Sigmoid colon (tissue), 7 donors: ENCODE measurements around the gene GLI3. TPM values are rescaled to one million over a fixed set of nuclear protein-coding genes. Genes with fewer than 3 reads are reported as not detected.

Source experiments
- DNase-seq: peaks from one replicate; pipeline ENCODE4 v3.0.0-alpha.2; 2019
- H3K27ac ChIP-seq, 4 donors: fragments of 200-600 bp; sonication (generic); one replicate each; pipeline ENCODE4 v1.5.1; 2016 to 2019; ENCODE audit warnings: mild to moderate bottlenecking in 1 of 4
- H3K27me3 ChIP-seq, 3 donors: fragments of 200-600 bp; sonication (generic); one replicate each; pipeline ENCODE4 v1.5.1; 2019; ENCODE audit warnings: mild to moderate bottlenecking in 1 of 3
- H3K36me3 ChIP-seq, 4 donors: fragments of 200-600 bp; sonication (generic); one replicate each; pipeline ENCODE4 v1.5.1; 2016 to 2019
- H3K4me1 ChIP-seq, 4 donors: fragments of 200-600 bp; sonication (generic); one replicate each; pipeline ENCODE4 v1.5.1; 2017 to 2019
- H3K4me3 ChIP-seq, 4 donors: fragments of 200-600 bp; sonication (generic); one replicate each; pipeline ENCODE4 v1.5.1; 2017 to 2019; ENCODE audit warnings: mild to moderate bottlenecking in 2 of 4, moderate library complexity in 1 of 4
- H3K9me3 ChIP-seq, 4 donors: fragments of 200-600 bp in 3 of 4; sonication (generic) in 3 of 4; one replicate each; pipeline versions ENCODE4 v1.5.1 to v1.6.1; 2013 to 2019
- CTCF ChIP-seq, 4 experiments: fragments of 450-650 bp in 3 of 4; fragments of 200-600 bp in 1 of 4; IDR thresholded peaks; one replicate each; pipeline ENCODE4 v1.5.1; 2016 to 2019; ENCODE audit warnings: antibody characterized with exemption in 4 of 4, mild to moderate bottlenecking in 3 of 4, moderate library complexity in 2 of 4
- EP300 ChIP-seq, 4 donors: sonication (generic); formaldehyde crosslinking; IDR thresholded peaks; one replicate each; pipeline ENCODE4 v1.6.1; 2017; ENCODE audit warnings: antibody characterized with exemption in 4 of 4
- POLR2A ChIP-seq, 2 donors: fragments of 450-650 bp; IDR thresholded peaks; one replicate each; pipeline ENCODE4 v1.6.1; 2016; ENCODE audit warnings: antibody characterized with exemption in 2 of 2, mild to moderate bottlenecking in 2 of 2, moderate library complexity in 2 of 2
- POLR2AphosphoS5 ChIP-seq, 4 donors: sonication (generic); formaldehyde crosslinking; IDR thresholded peaks; one replicate each; pipeline ENCODE4 v1.6.1; 2017; ENCODE audit warnings: antibody characterized with exemption in 4 of 4
- WGBS, 2 donors: extraction: QIAGEN DNeasy Blood & Tissue Kit; methylation state at CpG; one replicate each; pipeline ENCODE4 v1.1.7; 2013; 5-methylcytosine and 5-hydroxymethylcytosine counted together
- intact Hi-C: fragments of 100-400 bp; cut with DNase I; formaldehyde crosslinking; loops from one replicate; pipeline ENCODE4 v1.15.1; 2023
- polyA plus RNA-seq, 3 donors: library from polyadenylated mRNA; stranded (reverse); fragments of 200-250 nt; gene quantifications; one replicate each; pipeline ENCODE4 v1.2.3, GENCODE V29; 2013
- total RNA-seq, 4 donors: library from RNA; depleted of rRNA; stranded (reverse); fragments of >200 nt; gene quantifications; one replicate each; pipeline ENCODE4 v1.1.0, GENCODE V29; 2016
- donor health status: healthy with polysubstance abuse.
- donor health status: Bipolar disorder and iron deficiency.
- donor health status: healthy.

GLI3 gene
- total and polyA plus RNA-seq, 7 donors: 0.23 to 31.6 (median 17.2) TPM

- WGBS, 2 donors: 84 to 93% methylated on average over 2 of the region's 2 CpGs
- TF ChIP-seq EP300 (IDR thresholded peaks at IDR 0.05): no peak
- TF ChIP-seq POLR2A (IDR thresholded peaks at IDR 0.05): no peak
- no peak for TF ChIP-seq CTCF (IDR thresholded peaks at IDR 0.05)
- TF ChIP-seq POLR2AphosphoS5 (IDR thresholded peaks at IDR 0.05): no peak
- no peak overlapping the region for H3K27ac ChIP-seq
- no peak for DNase-seq
- H3K4me1 ChIP-seq: peaks cover 0 to 18% (median 12%) of the 10 kb centered on the region in 4 donors
- no peaks in the 10 kb centered on the region for H3K27me3 ChIP-seq
- H3K9me3 ChIP-seq: no peaks in the 10 kb centered on the region
- H3K4me3 ChIP-seq: no peak overlapping the region
- intact Hi-C loops: no loop called here
- H3K36me3 ChIP-seq: no peaks in the 10 kb centered on the region
These were observed 108.3 kb downstream of the GLI3 start for GRCh38 chr7:42128703-42129102.

GRCh38 chr7:42127232-42127622 lies 109.8 kb downstream of the GLI3 start:
- peaks cover 0 to 7% (median 3%) of the 10 kb centered on the region in 4 donors for H3K4me1 ChIP-seq
- intact Hi-C loops: no loop called here
- no peaks in the 10 kb centered on the region for H3K9me3 ChIP-seq
- no peaks in the 10 kb centered on the region for H3K36me3 ChIP-seq
- no peak for DNase-seq
- H3K27ac ChIP-seq: no peak overlapping the region
- no peaks in the 10 kb centered on the region for H3K27me3 ChIP-seq
- no peak overlapping the region for H3K4me3 ChIP-seq
- no peak for TF ChIP-seq POLR2AphosphoS5 (IDR thresholded peaks at IDR 0.05)
- no peak for TF ChIP-seq POLR2A (IDR thresholded peaks at IDR 0.05)
- TF ChIP-seq CTCF (IDR thresholded peaks at IDR 0.05): no peak
- no peak for TF ChIP-seq EP300 (IDR thresholded peaks at IDR 0.05)

DNA sequence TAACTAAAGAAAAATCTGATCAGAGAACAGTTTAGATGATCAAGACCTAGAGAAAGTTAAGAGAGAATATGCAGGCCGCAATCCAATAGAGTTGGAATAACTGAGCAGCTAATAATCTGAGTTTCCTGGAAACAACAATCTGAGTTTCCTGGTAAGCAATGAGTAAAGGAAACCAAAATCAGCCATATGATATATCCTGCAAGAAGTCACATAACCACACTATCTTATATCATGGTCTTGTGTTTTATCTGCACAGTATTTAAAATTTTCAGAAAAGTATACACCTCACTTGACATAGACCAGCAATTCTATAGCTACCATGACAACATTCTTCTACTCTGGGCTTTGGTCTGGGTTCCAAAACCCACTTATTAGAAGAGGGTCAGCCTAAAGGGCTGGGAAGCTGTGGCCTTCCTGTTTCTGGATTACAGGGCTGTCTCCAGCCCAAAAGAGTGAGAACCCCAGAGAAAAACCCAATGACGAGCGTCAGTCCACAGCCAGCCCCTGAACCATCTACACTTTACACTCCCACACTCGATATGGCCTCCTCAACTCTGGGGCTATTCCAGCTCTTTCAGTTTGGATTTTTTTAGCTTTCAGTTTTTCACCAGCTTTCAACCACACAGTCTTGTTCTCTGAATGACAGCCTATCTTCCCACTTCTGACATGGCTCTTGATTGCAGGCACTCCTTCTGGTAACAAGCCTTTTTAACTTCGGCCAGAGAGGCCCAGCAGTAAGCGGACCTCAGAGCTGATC lies 110.4 kb downstream of the GLI3 start:
- Histone ChIP-seq H3K4me3 (no peak overlapping the region), H3K4me1 (peaks cover 0 to 7% (median 3%) of the 10 kb centered on the region in 4 donors), H3K9me3 (no peaks in the 10 kb centered on the region), H3K27ac (no peak overlapping the region), H3K27me3 (no peaks in the 10 kb centered on the region), H3K36me3 (no peaks in the 10 kb centered on the region)
- no peak for TF ChIP-seq POLR2A (IDR thresholded peaks at IDR 0.05)
- TF ChIP-seq CTCF (IDR thresholded peaks at IDR 0.05): no peak
- 91 to 94% methylated on average over 6 of the region's 6 CpGs for WGBS, 2 donors
- intact Hi-C loops: no loop called here
- DNase-seq: no peak

DNA sequence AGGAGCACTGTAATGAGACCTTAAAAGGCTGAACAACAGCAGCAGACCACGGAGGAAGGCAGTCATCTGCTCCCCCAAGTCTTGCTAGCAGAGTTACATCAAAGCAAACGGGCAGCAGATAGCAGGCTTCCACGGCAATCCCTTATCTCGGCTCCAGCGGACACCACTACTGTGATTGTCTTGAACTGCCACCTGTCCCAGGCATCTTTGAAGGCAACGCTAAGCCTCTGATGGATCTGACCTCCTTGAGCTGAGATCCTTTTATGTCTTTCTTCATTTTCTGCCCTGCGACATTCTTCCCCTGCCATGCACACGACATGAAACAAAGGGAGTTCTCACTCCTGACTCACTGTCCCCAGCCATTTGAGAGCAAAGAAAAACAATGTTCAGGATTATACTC lies 111.7 kb downstream of the GLI3 start:
- WGBS, 2 donors: 80 to 83% methylated on average over 8 of the region's 8 CpGs
- Histone ChIP-seq H3K27ac (no peak overlapping the region), H3K9me3 (no peaks in the 10 kb centered on the region), H3K4me1 (peaks cover 0 to 17% (median 6%) of the 10 kb centered on the region in 4 donors), H3K4me3 (no peak overlapping the region), H3K27me3 (no peaks in the 10 kb centered on the region), H3K36me3 (no peaks in the 10 kb centered on the region)
- intact Hi-C loops: no loop called here
- TF ChIP-seq POLR2AphosphoS5 (IDR thresholded peaks at IDR 0.05) (no peak), CTCF (IDR thresholded peaks at IDR 0.05) (no peak), POLR2A (IDR thresholded peaks at IDR 0.05) (no peak)
- DNase-seq: no peak

DNA sequence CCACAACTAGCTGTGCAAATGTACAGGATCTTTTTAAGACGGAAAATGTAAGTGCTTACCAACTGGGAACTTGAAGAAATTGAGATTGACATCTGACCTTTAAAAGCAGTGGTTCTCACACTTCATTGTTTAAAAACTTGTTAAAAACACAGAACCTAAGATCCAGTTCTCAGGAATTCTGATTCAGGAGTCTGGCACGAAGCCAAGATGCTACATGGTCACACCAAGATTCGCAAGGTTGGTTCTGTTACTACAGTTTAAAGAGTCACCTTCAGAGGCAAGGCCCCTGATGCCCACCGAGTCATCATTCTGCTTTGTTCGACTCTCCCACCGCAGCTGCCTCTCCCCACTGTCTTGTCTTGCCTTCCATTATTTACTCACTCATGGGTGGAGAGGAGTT lies 113.3 kb downstream of the GLI3 start:
- Histone ChIP-seq H3K36me3 (no peaks in the 10 kb centered on the region), H3K4me3 (no peak overlapping the region), H3K4me1 (peaks cover 0 to 26% (median 12%) of the 10 kb centered on the region in 4 donors), H3K27me3 (no peaks in the 10 kb centered on the region), H3K27ac (no peak overlapping the region), H3K9me3 (no peaks in the 10 kb centered on the region)
- TF ChIP-seq POLR2A (IDR thresholded peaks at IDR 0.05) (no peak), POLR2AphosphoS5 (IDR thresholded peaks at IDR 0.05) (peak in 1 of 4 donors; percentile 18), EP300 (IDR thresholded peaks at IDR 0.05) (no peak), CTCF (IDR thresholded peaks at IDR 0.05) (no peak)
- intact Hi-C loops: no loop called here
- DNase-seq: no peak
- 88 to 92% methylated on average over 6 of the region's 6 CpGs for WGBS, 2 donors
